ENCODE measurements around the gene NEMP1.
"Not testable (repeated sequence)": the region's sequence is repeated elsewhere in the genome, so short reads cannot be mapped to it uniquely, and the experiment has no call there.

NEMP1 gene

GRCh38 chr12:57049890-57050289, 28.7 kb downstream of the NEMP1 start, which contains the start of gene MYO1A:
Gene MYO1A, minus strand, starts transcription at chr12:57050129. Its CDS starts 1,806 bp downstream, at chr12:57048323.
- no peak for DNase-seq

- DNase-seq, result no peak
Measured at GRCh38 chr12:57049119-57049446, 29.5 kb downstream of the NEMP1 start.

- DNase-seq, result no peak
Measured at GRCh38 chr12:57048423-57049118, 30.0 kb downstream of the NEMP1 start.

DNA sequence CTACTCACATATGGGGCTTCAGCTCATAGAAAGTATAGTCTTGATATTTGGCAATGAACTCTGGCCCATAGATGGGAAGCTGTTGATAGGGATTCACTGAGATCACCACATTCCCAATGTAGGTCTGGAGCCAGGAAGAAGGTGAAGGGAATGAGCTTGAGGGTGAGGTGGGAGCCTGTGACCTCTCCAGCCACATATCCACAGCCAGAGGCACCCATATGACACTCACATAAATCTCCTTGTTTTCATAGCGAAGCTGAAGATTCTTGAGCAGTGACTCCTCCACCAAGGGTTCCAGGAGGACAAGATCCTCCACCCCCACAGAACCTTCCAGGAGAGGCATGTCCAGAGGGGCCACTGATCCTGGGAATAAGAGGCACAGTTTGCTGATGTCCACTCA, 30.6 kb downstream of the NEMP1 start:
- DNase-seq, result no peak

DNA sequence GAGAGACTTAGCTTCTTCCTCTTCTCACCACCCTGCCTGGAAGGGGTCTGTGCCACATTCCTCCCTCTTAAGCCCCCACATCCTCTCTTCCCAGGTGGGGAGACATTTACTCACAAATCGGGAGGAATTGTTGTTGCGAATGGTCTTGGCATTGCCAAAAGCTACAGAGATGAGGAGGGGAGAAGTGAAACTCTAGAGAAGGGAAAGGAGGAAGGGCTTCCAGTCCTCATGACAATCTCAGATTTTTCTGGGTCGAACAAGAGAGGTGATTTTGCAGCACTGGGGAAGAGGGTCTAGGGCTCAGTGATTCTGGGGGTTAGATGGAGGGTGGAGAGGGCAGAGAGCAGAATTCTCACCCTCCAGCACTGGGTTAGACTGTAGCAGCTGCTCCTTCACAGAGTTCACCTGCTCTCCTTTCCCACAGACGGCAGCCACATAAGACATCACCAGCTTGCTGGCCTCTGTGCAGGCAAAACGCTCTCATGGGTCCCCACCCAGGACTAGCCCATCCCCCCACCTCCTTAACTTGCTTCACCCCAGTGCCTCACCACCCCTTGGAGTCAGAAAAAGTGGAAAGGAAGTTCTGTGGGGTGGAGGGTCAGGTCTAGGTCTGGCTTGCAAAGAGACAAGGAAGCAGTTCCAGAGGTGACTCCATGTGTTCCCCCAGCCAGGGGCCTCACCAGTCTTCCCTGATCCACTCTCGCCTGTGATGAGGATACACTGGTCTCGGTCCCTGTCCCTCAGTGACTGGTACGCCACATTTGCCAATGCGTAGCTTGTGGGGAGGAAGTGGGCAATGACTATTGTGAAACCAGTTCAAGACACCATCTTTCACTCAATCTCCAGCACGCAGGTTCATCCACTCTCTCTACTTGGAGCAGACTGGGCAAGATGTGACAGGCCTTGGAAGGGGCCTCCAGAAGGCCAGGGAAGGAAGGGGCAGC, 31.4 kb downstream of the NEMP1 start:
- peak; percentile 43 for DNase-seq

DNA sequence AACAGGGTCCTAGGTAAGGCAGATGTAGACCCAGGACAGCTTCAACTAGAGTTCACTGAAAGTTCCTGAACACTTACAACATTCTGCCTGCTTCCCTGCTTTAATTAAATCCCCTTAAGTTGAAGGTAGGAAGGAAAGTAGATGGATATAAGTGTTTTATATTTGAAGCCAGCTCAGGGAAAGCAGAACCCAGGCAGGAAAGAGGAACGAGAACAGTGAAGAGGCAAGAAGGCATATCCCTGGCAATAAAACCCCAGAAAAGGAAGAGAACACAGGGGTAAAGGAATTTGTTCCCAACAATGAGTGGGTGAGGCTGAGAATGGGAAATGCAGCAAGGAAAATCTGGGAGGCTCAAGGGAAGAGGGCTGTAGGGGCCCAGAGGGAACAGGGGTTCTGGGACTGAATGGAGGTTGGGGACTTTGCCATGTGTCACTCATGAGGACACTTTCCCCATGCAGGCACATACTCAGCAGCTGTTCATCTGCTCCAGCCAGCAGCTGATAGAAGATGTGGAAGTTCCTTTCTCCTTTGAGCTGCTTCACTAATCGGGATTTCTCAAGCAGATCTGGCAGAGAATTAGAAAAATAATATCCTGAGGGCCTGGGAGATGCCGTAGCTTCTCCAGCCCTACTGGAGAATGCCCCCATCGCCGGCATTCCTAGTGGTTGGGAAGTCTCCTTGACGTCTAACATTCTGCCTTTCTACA, 32.4 kb downstream of the NEMP1 start:
- no peak for DNase-seq

DNA sequence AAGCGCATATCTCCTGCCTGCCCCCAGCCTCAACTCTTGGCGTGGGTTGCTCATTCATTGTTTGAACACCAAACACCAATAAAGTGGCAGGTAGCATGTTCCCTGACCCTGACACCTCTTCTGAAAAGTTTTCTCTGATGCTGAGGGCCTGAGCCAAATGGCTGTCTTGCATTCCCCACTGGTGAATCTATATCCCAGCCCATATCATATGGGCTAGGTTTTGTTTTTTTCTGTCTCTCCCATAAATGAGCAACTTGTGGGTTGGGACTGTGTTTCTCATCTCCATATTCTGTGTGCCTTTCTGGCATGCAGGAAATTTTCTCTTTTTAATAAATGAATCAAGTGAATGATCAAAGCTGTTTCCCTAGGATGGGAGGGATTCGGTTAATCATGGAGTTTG, 33.7 kb downstream of the NEMP1 start:
- no peak for DNase-seq

DNA sequence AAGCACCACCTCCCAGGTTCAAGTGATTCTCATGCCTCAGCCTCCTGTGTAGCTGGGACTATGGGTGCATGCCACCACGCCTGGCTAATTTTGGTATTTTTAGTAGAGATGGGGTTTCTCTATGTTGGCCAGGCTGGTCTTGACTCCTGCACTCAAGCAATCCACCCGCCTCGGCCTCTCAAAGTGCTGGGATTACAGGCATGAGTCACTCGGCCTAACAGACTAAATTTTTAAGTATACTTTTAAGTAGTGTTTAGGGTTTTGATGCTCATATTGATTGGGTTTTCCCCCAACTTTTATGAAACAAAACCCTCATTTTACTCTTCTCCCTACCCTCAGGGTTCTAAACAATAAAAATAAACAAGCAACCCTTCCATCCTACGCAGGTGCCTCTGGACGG, 34.1 kb downstream of the NEMP1 start:
- DNase-seq, result no peak

GRCh38 chr12:57042695-57043094, 35.9 kb downstream of the NEMP1 start:
- no peak for DNase-seq

DNA sequence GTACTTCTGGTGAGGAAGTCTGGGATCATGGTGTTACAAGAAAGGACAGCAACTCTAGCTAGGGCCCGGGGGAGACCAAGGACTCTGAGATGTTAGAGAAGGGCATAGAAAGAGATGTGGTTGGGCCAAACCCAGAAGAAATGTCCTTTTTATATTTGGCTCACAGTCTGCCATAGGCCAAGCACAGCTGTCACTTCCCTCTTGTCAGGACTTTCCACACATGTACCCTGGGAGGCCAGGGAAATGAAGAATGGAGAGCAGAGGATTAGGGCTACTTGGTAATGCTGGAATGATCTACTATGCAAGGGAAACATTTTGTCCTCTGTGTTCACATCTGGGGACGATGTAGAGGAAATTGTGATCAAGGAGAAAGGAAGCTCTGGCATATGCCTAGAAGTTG, 37.8 kb downstream of the NEMP1 start:
- no peak for DNase-seq

DNA sequence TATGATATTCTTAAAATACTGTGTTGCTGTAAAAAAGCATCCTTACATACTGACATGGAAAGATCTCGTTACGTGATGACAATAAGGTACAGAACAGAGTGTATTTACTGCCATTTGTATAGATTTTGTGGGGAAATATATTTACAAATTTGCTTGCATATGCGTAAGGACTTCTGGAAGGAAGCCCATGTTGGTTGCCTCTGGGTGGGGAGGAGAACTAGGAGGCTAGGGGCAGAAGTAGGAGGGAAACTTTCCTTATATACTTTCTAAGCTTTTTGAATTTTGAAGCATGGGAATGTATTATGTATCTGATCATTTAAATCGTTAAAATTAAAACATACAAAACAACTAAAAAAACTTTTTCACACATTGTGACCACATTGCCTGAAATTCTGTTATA, 38.4 kb downstream of the NEMP1 start:
- DNase-seq, result no peak

- DNase-seq, result no peak
Measured at GRCh38 chr12:57039016-57039798, 39.4 kb downstream of the NEMP1 start.

GRCh38 chr12:57037264-57037663, 41.3 kb downstream of the NEMP1 start:
- DNase-seq, result no peak

DNA sequence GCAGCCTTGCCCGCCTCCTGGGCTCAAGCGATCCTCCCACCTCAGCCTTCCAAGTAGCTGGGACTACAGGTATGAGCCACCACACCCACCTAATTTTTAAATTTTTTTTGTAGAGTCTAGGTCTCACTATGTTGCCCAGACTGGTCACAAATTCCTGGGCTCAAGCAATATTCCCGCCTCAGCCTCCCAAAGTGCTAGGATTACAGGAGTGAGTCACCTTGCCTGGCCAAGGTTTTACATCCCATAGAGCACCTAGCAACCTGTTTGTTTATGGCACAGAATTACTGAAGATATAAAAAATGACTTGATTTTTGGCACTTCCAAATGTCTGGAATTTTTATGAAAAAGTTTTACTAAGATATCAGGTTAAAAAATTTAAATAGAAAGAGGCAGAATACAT, 45.2 kb downstream of the NEMP1 start:
- DNase-seq, result no peak

GRCh38 chr12:57031789-57032188, 46.8 kb downstream of the NEMP1 start:
- DNase-seq, result no peak

GRCh38 chr12:57031138-57031725, 47.4 kb downstream of the NEMP1 start:
- peak; percentile 23 for DNase-seq

- DNase-seq, result no peak
Measured at GRCh38 chr12:57029457-57029856, 49.1 kb downstream of the NEMP1 start.

DNA sequence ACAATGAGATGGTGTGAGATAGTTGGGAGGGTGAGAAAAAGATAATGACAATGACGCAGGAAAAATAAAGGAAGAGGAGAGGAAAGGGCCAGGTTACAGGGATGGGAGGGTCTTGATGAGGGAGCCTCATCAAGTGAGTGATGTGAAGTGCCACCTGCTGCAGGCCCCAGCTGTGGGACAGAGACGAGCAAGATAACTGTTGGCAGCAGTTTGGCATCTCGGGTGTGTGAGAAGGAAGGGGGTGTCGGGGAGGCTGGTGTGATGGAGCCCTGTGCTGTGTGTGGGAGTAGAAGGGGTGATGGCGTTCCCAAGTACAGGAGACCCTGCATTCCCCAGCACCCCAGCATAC, 50.8 kb downstream of the NEMP1 start:
- no peak for DNase-seq

- DNase-seq, result no peak
Measured at GRCh38 chr12:57027011-57027804, 51.4 kb downstream of the NEMP1 start.

DNA sequence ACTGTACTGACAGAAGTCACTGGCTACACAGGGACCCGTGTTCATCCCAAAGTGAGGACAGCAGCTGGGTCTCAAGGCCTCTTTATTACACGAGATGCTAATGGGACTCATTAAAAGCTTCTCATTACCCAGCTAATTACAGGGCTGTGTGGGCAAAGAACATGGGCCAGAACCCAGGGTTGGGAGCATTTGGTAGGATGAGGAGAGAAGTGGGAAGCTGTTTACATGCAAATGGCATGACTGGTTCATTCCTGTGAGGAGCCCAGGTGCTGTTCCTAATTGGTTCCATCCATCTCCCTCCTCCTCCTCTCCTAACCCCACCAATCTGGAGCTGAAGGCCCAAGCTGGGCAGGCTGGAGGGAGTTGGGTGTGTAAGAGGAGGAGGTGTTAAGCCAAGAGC, 53.4 kb downstream of the NEMP1 start:
- no peak for DNase-seq

DNA sequence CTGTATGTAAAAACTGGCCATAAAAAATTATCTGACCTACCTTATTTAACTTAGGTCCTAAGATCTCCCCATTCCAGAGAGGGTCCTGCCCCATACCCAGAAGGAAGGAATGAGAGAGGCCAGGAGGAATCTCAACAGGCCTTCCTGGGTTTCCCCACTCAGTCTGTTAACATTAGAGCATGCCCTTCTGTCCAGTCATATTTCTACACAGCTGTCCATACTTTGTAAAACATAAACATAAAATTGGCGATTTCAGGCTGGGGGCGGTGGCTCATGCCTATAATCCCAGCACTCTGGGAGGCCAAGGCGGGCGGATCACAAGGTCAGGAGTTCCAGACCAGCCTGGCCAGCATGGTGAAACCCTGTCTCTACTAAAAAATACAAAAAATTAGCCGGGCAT, 56.3 kb downstream of the NEMP1 start:
- DNase-seq, result not testable (repeated sequence)

All from CD4-positive, alpha-beta T cell treated with Interleukin-21 for 1 hour (primary cell).